GM21825 (cell line): ENCODE data around the gene FADS6.
"Not testable (repeated sequence)": the region's sequence is repeated elsewhere in the genome, so short reads cannot be mapped to it uniquely, and the experiment has no call there.

ENCODE experiments used
- ATAC-seq: cut with Tn5 transposase; IDR thresholded peaks from one replicate; pipeline ENCODE4 v1.9.1; 2021; ENCODE audit warnings: mild to moderate bottlenecking, moderate library complexity; ENCODE audit not compliant: unreplicated experiment

FADS6 gene

GRCh38 chr17:74921026-74921681, 27.7 kb upstream of the FADS6 start:
- no peak for ATAC-seq

- ATAC-seq = no peak
Observed at GRCh38 chr17:74920642-74921025, 27.2 kb upstream of the FADS6 start.

- no peak for ATAC-seq
Observed at GRCh38 chr17:74920306-74920620, 26.8 kb upstream of the FADS6 start.

- no peak for ATAC-seq
Observed at GRCh38 chr17:74919440-74920305, 26.2 kb upstream of the FADS6 start.

GRCh38 chr17:74918906-74919305, 25.5 kb upstream of the FADS6 start:
- no peak for ATAC-seq

- ATAC-seq = no peak
Observed at GRCh38 chr17:74917430-74917829, 24.0 kb upstream of the FADS6 start.

GRCh38 chr17:74916851-74917199, 23.4 kb upstream of the FADS6 start:
- no peak for ATAC-seq

GRCh38 chr17:74916136-74916850, 22.9 kb upstream of the FADS6 start:
- ATAC-seq = no peak

GRCh38 chr17:74911423-74911822, 18.0 kb upstream of the FADS6 start:
- ATAC-seq = not testable (repeated sequence)

GRCh38 chr17:74909097-74909496, 15.7 kb upstream of the FADS6 start:
- not testable (repeated sequence) for ATAC-seq

GRCh38 chr17:74907012-74907411, 13.6 kb upstream of the FADS6 start:
- ATAC-seq = no peak

GRCh38 chr17:74906214-74906793, 12.9 kb upstream of the FADS6 start:
- ATAC-seq = not testable (repeated sequence)

GRCh38 chr17:74904687-74905409, 11.4 kb upstream of the FADS6 start:
- ATAC-seq = no peak

- no peak for ATAC-seq
Observed at GRCh38 chr17:74903671-74904070, 10.2 kb upstream of the FADS6 start.

- ATAC-seq = no peak
Observed at GRCh38 chr17:74903034-74903433, 9.6 kb upstream of the FADS6 start.

GRCh38 chr17:74901353-74902135, 8.1 kb upstream of the FADS6 start:
- ATAC-seq = no peak

GRCh38 chr17:74900208-74900607, 6.8 kb upstream of the FADS6 start:
- no peak for ATAC-seq

GRCh38 chr17:74898376-74898946, 5.0 kb upstream of the FADS6 start:
- no peak for ATAC-seq

- no peak for ATAC-seq
Observed at GRCh38 chr17:74893936-74894671, 671 bp upstream of the FADS6 start.
